Measurements from ENCODE around the gene RNF26. TPM values are rescaled to one million over a fixed set of nuclear protein-coding genes. Genes with fewer than 3 reads are reported as not detected.
A peak's percentile ranks its signal among the peaks of the same experiment; 100 is the strongest.

The RNF26 gene
- total and polyA plus RNA-seq, 5 experiments from 2014 or later, result 19.8 to 45.9 (median 37.0) TPM

DNA sequence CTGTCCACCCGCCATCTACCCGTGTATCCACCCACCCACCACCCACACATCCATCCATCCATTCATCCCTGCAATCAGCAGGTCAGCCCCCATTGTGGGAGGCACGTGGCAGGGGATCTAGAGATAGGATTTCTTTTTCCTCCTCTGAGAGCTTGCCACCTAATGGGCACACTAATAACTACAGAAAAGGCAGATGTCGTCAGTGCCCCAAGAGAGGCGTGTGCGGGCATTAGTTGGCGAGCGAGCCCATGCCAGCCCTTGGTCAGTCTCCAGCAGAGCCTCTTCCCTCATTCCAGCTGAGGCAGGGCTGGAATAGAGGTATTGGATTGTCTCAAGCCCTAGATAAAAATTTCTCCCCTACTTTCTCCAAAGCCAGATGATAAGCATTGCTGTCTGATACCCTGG, 37.5 kb downstream of the RNF26 start:
- Mint-ChIP-seq H3K4me3 (no peak overlapping the region), H3K36me3 (no peaks in the 10 kb centered on the region), H3K27me3 (peaks cover 10 to 45% (median 20%) of the 10 kb centered on the region in 5 donors), H3K4me1 (peaks cover 0 to 12% (median 5%) of the 10 kb centered on the region in 4 donors), H3K9me3 (no peaks in the 10 kb centered on the region), H3K27ac (no peak overlapping the region)
- DNase-seq, result peak in 1 of 10 donors; percentile 11
- no peak for ATAC-seq
- POLR2A ChIA-PET, result no interaction called here

DNA sequence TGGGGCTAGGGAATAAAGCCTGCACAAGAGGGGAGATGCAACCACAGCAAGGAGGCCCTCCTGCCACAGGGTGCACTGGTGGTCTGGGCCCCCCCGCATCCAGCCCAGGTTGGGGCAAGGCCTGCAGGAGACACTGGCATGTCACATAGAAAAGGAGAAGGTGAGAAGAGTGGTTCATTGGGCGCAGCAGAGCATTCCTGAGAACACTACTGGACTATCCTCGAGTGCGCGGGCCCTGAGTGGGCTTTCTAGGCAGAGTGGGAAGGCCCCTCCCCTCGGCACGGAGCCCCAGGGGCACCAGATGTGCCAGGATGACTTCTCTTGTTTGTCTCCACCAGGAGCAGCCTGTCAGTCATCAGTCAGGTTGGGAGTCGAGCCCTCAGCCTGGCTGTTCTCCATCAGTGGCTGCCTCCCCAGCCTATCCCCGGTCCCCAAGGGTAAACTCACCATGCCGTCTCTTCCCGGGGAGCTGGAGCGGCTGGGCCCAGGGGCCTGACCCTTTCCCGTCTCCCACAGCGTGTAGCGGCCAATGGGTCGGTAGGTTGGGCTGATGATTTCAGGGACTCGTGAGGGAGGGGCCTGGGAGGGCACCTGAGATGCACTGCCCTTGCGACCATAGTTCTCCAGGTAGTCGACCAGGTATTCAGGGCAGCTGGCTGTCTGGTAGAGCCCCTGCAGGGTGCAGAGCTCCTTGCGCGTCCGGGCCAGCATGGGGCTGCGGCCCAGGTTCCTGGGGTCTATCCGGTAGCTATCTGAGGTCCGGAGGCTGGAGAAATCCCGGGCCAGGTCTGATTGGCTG, 38.1 kb downstream of the RNF26 start:
- Mint-ChIP-seq H3K9me3 (no peaks in the 10 kb centered on the region), H3K4me3 (no peak overlapping the region), H3K36me3 (no peaks in the 10 kb centered on the region), H3K27ac (no peak overlapping the region), H3K4me1 (peaks cover 0 to 12% (median 5%) of the 10 kb centered on the region in 4 donors), H3K27me3 (peaks cover 4 to 38% (median 14%) of the 10 kb centered on the region in 5 donors)
- ATAC-seq (no peak), DNase-seq (no peak)
- POLR2A ChIA-PET, result interaction anchor here (0.5 kb wide), 1 partner anchor 287 kb away, joined by 3 read pairs; no protein-coding TSS in a partner anchor

DNA sequence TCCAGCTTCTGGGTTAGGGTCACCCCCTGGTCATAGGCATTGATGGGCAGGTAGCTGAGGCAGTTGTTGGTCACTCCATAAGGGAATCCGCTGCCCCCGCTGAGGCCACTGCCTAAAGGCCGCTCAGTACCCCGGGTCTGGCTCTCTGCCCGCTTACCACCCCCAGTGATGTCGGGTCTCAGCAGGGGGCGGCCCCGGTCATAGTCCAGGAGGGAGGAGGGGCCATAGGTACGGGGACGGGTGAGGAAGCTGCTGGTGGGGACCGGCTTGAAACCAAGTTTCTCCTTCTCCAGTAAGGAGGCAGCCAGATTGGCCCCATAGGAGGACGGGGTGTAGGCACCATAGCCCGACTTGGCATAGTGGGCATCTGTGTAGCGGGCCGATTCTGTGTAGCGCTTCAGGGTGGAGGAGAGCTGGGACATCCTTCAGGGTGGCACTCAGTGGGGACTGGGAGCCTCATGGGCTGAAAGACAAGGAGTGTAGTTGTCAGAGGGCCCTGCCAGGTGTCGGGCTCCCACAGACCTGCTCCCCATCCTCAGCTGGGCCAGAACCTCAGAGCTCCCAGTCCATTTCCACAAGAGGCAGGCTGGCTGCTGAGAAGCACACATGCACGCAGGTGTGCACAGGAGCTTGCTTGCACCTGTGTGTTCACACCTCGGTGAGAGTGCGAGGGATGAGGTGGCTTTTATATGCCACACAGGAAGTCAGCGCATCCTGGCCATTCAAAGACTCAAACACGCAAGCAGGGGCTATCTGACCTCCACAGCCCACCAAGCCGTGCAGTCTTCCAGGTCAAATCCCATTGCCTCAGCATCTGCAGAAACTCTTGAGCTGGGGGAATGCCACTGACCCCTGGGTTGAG, 39.0 kb downstream of the RNF26 start:
- Mint-ChIP-seq H3K4me3 (no peak overlapping the region), H3K27me3 (peaks cover 0 to 30% (median 14%) of the 10 kb centered on the region in 5 donors), H3K4me1 (peaks cover 0 to 12% (median 5%) of the 10 kb centered on the region in 4 donors), H3K9me3 (no peaks in the 10 kb centered on the region), H3K36me3 (no peaks in the 10 kb centered on the region), H3K27ac (peak overlapping the region in 1 of 10 donors; percentile 24)
- DNase-seq (no peak), ATAC-seq (peak in 1 of 2 donors; percentile 33)
- POLR2A ChIA-PET, result no interaction called here

DNA sequence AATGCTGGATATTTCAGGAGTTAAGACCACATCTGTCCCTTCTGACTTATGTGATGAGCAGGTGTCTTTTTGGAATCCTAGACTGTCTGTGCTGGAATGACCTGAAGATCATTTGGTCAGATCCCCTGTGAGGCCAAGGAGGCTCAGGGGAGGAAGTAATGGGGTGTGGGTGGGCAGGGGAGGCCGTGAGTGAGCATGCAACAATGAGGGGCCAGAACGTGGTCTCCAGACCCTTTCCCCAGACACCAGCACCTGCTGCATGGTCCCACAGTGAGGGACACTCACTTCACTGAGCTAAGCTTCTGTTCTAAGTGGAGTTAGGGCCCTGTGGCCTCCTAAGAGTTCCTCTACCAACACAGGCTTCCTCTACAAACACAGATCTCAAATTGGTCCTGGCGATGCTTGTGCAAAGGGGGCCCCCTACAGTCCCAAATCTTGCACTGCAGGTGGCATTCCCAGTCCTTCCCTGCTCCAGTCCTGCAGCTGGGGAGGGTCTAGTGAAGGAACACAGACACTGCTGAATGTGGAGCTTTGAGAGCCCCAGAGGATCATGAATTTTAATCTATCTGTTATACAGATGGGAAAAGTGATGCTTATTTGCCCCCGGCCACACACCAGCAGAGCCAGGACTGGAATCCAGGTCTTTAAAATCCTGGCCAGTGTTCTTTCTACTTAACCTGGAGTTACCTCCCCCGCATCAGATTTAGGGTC, 39.7 kb downstream of the RNF26 start:
- H3K27me3 Mint-ChIP-seq, result peaks cover 0 to 23% (median 14%) of the 10 kb centered on the region in 5 donors
- no peaks in the 10 kb centered on the region for H3K36me3 Mint-ChIP-seq
- DNase-seq (peak in 4 of 10 donors; percentile 40 to 66 (median 41)), ATAC-seq (peak; percentile 53 to 62)
- peak overlapping the region in 2 of 10 donors; percentile 31 to 72 for H3K27ac Mint-ChIP-seq
- POLR2A ChIA-PET, result interaction anchor here (0.9 kb wide), 1 partner anchor 18 kb away, joined by 3 read pairs; no protein-coding TSS in a partner anchor
- H3K9me3 Mint-ChIP-seq, result no peaks in the 10 kb centered on the region
- H3K4me1 Mint-ChIP-seq, result peaks cover 0 to 12% (median 5%) of the 10 kb centered on the region in 4 donors
- no peak overlapping the region for H3K4me3 Mint-ChIP-seq

DNA sequence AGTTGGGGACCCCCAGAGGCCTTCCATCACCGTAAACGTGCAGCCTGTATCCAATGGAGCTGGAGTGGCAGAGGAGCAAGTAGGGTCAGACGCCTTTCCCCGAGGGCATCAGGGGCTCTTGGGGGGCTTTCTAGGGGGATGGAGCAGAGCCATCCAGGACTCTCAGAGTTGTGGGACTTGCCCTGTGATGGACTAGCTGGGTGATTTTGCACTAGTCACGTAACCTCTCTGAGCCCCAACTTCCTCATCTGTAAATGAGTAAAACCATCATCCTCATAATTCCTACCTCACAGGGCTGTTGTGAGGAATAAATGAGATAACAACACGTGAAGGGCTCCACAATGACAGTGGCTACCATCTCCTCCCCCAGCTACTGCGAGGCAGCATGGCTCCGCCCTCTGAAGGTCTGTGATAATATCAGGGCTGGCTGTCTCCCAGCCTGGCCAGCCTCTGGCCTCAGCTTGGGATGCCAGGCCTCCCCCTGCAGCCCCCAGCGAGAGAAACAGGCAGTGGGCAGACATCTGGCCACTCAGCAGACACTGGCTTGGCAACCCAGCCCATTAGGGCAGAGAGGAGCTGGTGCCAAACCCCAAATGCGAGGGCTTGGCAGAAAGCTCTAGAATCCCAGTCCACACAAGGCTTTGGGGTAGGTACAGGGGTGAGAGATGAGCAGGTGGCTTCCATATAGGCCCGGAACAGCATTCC, 40.5 kb downstream of the RNF26 start:
- ATAC-seq (no peak), DNase-seq (no peak)
- Mint-ChIP-seq H3K36me3 (no peaks in the 10 kb centered on the region), H3K27ac (peak overlapping the region in 1 of 10 donors; percentile 72), H3K27me3 (peaks cover 0 to 17% (median 7%) of the 10 kb centered on the region in 5 donors), H3K4me3 (no peak overlapping the region), H3K4me1 (peaks cover 0 to 12% (median 5%) of the 10 kb centered on the region in 4 donors), H3K9me3 (no peaks in the 10 kb centered on the region)
- POLR2A ChIA-PET, result interaction anchor here (0.9 kb wide), 1 partner anchor 19 kb away, joined by 3 read pairs; no protein-coding TSS in a partner anchor

DNA sequence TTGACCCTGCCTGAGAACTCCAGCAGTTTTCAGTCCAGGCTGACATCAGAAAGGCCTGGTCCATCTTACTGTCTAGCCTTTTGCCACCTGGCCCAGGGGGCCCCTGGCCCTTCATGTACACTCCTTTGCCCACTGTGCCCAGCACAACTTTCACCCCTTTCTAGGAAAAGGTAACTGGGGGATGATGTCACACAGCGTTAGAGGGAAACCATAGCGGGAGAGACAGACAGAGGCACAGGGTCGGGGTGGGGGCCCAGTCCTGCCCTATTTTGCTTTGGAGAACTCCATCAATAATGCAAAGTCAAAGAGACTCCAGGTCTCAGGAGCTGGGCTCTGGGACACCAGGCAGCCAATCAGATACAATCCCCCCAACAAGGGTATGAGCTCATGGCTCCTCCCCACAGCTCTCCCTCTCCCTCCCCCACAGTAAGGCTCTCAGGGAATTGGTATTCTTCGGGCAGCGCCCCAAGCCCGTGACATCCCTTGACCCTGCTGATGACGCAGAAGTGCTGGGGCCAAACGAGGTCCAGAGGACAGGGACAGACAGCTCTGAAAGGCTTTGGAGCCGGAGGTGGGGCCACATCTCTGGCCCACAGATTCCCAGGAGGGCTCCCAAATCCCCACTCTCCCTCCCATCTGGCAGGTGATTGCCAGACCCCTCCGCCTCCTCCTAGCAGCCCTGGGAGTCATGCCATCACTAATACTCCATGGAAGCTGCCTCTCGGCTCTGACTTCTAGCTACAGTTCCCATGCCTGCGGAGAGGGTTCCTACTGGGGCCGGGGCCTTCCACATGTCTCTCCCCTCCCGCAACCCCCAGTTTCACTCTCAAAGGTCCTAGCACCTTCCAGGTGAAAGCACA, 41.2 kb downstream of the RNF26 start:
- DNase-seq, result no peak
- ATAC-seq, result no peak
- Mint-ChIP-seq H3K9me3 (no peaks in the 10 kb centered on the region), H3K27ac (no peak overlapping the region), H3K36me3 (no peaks in the 10 kb centered on the region), H3K4me3 (no peak overlapping the region), H3K4me1 (peaks cover 0 to 12% (median 5%) of the 10 kb centered on the region in 4 donors), H3K27me3 (peaks cover 0 to 10% (median 0%) of the 10 kb centered on the region in 5 donors)
- POLR2A ChIA-PET, result interaction anchor here (0.8 kb wide), 1 partner anchor 9 kb away, joined by 3 read pairs; no protein-coding TSS in a partner anchor

DNA sequence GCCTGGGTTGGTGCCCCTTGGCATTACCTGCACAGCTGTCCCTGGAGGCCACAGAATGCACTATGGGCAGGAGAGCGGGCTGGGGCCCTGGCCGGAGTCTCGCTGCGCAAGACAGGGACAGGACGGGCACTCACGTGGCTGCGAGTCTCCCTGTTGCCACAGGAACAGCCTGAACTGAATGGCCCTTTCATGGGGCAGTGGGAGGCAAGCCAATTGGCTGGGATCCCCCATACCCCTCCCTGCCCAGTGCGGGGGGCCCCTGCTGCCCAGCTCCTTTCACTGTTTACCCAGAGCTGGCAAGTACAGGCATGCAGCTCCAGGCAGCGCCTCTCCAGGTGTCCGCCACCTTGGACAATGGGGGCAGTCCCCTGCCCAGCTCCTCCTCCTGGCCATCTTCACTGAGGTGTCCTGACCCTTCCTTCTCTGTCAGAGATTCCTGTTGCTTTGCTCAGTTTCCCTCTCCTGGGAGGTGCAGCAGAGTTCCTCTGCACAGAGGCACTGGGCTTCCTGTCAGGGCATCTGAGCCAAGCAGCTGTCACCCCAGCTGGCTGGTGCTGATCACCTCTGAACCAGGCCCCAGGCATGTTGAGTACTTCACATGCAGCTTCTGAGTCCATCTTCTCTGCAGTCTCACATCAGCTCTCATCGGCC, 42.0 kb downstream of the RNF26 start:
- Mint-ChIP-seq H3K27me3 (peaks cover 0 to 8% (median 0%) of the 10 kb centered on the region in 5 donors), H3K9me3 (no peaks in the 10 kb centered on the region), H3K4me1 (peaks cover 0 to 17% (median 7%) of the 10 kb centered on the region in 4 donors), H3K36me3 (no peaks in the 10 kb centered on the region), H3K4me3 (no peak overlapping the region), H3K27ac (no peak overlapping the region)
- POLR2A ChIA-PET, result interaction anchor here (0.8 kb wide), 1 partner anchor 9 kb away, joined by 3 read pairs; no protein-coding TSS in a partner anchor
- no peak for ATAC-seq
- no peak for DNase-seq

DNA sequence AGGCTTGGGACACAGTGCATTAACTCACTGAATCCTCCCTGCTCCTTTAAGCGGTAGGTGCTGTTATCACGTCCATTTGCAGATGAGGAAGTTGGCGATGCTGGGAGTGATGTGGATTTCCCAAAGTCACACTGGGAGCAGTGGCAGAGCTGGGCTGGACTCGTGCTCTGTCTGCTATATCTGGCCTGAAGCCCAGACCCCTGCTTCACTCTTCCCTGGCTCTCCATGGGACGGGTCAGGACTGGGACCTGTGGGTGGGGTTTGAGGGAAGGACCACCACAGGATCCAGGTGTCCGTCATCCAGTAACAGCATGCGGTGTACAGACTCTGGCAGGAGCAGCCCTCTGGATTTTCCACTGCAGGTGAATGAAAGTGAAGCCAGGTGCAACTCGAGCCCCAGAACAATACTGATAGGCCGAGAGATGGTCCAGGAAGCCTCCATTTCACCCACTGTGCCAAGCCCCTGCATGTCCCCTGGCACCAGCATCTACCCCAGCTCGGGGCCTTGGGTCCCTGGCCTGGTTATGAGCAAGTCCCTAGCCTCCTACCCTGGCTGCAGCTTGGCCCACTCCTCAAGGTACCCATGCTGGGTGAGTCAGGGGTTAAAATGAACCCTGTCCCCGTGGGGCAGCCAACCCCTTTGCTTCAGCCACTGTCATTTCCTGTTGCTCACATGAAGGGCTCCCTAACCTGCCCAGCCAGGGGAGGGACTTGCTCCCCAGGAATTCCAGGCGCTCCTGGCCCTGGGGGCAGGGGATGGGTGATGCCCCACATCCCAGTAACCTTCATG, 43.0 kb downstream of the RNF26 start:
- POLR2A ChIA-PET, result interaction anchor here (0.8 kb wide), 1 partner anchor 22 kb away, joined by 3 read pairs; no protein-coding TSS in a partner anchor

DNA sequence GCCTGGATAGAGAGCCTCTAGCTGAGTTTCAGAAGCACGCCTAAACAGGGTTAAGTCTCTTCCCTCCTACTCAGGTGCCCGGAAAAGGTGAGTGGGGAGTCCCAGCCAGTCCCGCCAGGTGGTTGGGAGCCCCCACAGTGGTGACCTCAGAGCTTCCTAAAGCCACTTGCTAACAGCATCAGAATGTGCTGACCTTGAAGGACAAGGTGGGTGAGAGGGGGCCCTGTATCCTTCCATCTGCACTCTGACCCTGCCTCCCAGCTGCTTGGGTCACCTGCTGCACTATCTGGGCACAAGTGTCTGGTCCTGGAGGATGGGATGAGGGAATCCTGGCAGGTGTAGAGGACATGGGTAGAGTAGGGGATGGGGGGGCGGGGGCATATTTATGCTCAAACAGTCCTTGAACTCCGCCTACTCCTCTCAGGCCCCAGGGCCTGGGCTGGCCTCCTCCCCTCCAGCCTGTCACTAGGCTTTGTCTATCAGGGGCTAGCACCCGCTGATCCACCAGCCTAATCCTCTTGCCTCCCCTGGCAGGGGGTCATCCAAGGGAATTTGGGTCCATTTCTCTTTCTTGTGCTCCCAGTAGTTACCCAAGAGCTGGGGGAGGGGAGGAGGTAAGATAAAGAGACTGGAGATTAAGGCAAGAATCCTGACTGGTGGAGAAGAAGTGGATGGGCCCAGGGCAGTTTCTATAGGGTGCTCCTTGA, 43.8 kb downstream of the RNF26 start:
- Mint-ChIP-seq H3K9me3 (no peaks in the 10 kb centered on the region), H3K27me3 (peaks cover 0 to 3% (median 0%) of the 10 kb centered on the region in 5 donors), H3K36me3 (no peaks in the 10 kb centered on the region), H3K4me1 (peaks cover 0 to 15% (median 9%) of the 10 kb centered on the region in 4 donors), H3K4me3 (no peak overlapping the region), H3K27ac (peak overlapping the region in 3 of 10 donors; percentile 18 to 77 (median 47))
- POLR2A ChIA-PET, result interaction anchor here (0.8 kb wide), 1 partner anchor 23 kb away, joined by 3 read pairs; no protein-coding TSS in a partner anchor
- DNase-seq, result no peak
- ATAC-seq, result no peak

More for the DNA sequence above, 43.0 kb downstream of the RNF26 start:
- peaks cover 0 to 3% (median 0%) of the 10 kb centered on the region in 5 donors for H3K27me3 Mint-ChIP-seq
- H3K9me3 Mint-ChIP-seq, result no peaks in the 10 kb centered on the region
- peaks cover 0 to 17% (median 9%) of the 10 kb centered on the region in 4 donors for H3K4me1 Mint-ChIP-seq
- no peaks in the 10 kb centered on the region for H3K36me3 Mint-ChIP-seq
- DNase-seq (no peak), ATAC-seq (no peak)
- H3K4me3 Mint-ChIP-seq, result no peak overlapping the region
- peak overlapping the region in 3 of 10 donors; percentile 18 to 77 (median 32) for H3K27ac Mint-ChIP-seq

All from naive thymus-derived CD8-positive, alpha-beta T cell (primary cell).